Posterior vena cava (tissue), 2 donors: ENCODE measurements around the gene ING2. TPM values are rescaled to one million over a fixed set of nuclear protein-coding genes. Genes with fewer than 3 reads are reported as not detected.
"Not testable (repeated sequence)": the region's sequence is repeated elsewhere in the genome, so short reads cannot be mapped to it uniquely, and the experiment has no call there.

ENCODE experiments used
- DNase-seq: peaks from one replicate; pipeline ENCODE4 v3.0.0-alpha.2; 2020; ENCODE audit warnings: low spot score
- intact Hi-C, 2 donors: fragments of 100-400 bp; cut with DNase I; formaldehyde crosslinking; loops; one replicate each; pipeline versions ENCODE4 v1.14.1 to v1.14.2; 2022 to 2023
- total RNA-seq, 2 donors: library from RNA; stranded (reverse); fragmentation: NEBNext Ultra II Directional; extraction: Animal tissue kit (Norgen Biotek cat#: 25700); gene quantifications; one replicate each; pipeline ENCODE4 v1.2.1, GENCODE V29; 2021
- donor health status: DM: yes; HTN: yes; CAD: no.
- donor health status: DM: yes; HTN: yes; CAD: no.

The ING2 gene
- total RNA-seq, 2 donors from 2014 or later = 9.2 to 11.8 TPM

- intact Hi-C loops = no loop called here
- DNase-seq = no peak
Observed at GRCh38 chr4:183540410-183541009, 35.7 kb downstream of the ING2 start.

- intact Hi-C loops = no loop called here
Observed at GRCh38 chr4:183541010-183541751, 36.3 kb downstream of the ING2 start.

GRCh38 chr4:183541752-183542040, 36.8 kb downstream of the ING2 start:
- intact Hi-C loops = no loop called here
- DNase-seq = no peak

More at GRCh38 chr4:183541010-183541751, 36.3 kb downstream of the ING2 start:
- no peak for DNase-seq

DNA sequence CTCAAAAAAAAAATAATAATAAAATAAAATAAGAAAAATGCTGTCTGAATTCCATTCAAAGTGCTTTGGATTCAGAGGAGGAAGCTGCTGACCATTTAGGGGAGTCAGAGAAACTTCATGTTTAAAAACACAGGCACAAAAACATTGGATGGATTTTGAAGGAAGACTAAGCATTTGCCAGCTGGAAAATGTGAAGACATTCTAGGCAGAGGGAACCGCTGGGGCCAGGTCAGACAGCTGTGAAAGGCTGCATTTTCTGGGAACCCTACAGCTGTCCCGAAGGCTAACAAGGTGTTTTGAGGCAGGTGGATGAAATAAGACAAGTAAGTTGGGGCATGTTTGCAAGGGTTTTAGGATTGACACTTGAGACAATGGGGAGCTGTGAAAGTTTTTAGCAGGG, 38.6 kb downstream of the ING2 start:
- no peak for DNase-seq

GRCh38 chr4:183544109-183544508, 39.3 kb downstream of the ING2 start:
- DNase-seq = no peak
- intact Hi-C loops = no loop called here

More for the DNA sequence above, 38.6 kb downstream of the ING2 start:
- intact Hi-C loops = no loop called here

GRCh38 chr4:183546376-183546775, 41.5 kb downstream of the ING2 start:
- no peak for DNase-seq
- intact Hi-C loops = no loop called here

DNA sequence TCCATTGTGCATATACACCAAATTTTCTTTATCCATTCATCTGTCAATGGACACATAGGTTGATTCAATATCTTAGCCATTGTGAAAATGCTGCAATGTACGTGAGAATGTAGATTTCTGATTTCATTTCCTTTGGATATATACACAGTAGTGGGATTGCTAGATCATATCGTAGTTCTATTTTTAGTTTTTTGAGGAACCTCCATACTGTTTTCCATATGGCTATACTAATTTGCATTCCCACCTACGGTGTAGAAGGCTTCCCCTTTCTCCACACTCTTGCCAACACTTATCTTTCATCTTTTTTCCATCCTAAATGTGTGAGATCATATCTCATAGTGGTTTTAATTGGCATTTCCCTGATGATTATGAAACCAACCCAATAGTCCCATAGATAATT, 43.4 kb downstream of the ING2 start:
- DNase-seq = no peak
- intact Hi-C loops = no loop called here

DNA sequence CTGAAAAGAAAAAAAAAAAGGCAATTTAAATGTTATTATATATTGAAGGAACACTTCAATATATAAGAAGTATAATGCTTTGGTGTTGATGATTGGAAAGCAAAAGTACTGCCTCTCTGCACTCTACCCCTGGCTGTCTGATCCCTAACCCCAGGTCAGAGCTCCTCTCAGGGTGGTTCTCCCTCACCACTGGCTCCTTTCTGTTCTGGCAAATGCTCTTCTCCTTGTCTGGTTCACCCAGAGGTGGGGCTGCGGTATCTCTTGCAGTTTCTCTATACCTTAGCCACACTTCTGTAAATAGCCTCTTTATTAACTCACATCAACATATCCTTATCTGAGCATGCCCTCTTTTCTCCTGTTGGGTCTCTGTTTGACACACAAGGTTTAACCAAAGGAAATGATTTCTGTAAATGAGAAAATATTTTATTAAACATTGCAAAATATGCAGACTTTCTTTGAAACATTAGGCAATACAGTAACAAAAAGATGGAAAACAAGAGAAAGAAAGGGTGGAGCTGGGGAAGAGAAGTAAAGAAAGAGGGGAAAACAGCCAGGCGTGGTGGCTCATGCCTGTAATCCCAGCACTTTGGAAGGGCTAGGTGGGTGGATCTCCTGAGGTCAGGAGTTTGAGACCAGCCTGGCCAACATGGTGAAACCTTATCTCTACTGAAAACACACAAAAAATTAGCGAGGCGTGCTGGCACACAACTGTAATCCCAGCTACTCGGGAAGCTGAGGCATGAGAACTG, 45.7 kb downstream of the ING2 start:
- intact Hi-C loops = no loop called here
- DNase-seq = no peak

GRCh38 chr4:183552274-183553146, 47.7 kb downstream of the ING2 start:
- DNase-seq = no peak
- intact Hi-C loops = no loop called here

DNA sequence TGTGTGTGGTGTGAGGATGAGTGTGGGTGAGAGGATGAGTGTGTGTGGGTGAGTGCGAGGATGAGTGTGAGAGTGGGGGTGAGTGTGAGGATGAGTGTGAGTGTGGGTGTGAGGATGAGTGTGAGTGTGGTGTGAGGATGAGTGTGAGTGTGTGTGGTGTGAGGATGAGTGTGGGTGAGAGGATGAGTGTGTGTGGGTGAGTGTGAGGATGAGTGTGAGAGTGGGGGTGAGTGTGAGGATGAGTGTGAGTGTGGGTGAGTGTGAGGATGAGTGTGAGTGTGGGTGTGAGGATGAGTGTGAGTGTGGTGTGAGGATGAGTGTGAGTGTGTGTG, 48.3 kb downstream of the ING2 start:
- intact Hi-C loops, DNase-seq: not testable (repeated sequence)

GRCh38 chr4:183553601-183554345, 48.9 kb downstream of the ING2 start:
- intact Hi-C loops = no loop called here
- no peak for DNase-seq

DNA sequence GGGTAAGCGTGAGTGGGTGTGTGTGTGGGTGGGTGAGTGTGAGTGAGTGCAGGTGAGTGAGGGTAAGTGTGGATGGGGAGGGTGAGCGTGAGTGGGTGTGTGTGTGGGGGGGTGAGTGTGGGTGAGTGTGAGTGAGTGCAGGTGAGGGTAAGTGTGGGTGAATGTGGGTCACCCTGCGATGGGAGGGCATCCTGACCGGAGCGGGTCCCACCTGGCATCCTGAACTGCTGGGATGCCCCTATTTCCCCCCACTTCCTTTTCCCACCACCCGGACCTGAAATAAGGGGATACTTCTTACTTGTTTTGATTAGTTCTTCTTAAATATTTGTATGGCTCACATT, 49.5 kb downstream of the ING2 start:
- no peak for DNase-seq
- intact Hi-C loops = no loop called here

GRCh38 chr4:183554878-183555585, 50.2 kb downstream of the ING2 start:
- intact Hi-C loops = no loop called here
- DNase-seq = no peak

DNA sequence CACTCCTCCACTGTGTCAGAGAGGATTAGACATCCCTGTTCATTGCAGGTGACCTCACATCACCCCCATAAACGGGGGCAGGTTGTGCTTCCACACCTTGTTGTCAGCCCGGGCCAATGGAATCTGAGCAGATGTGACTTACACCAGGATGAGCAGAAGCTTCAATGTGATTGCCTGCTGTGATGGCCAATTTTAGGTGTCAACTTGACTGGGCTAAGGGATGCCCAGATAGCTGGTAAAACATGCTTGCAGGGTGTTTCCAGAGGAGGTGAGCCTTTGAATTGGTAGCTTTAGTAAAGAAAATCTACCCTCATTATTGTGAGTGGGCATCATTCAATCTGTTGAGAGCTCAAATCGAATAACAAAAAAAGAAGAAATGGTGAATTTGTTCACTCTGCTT, 52.1 kb downstream of the ING2 start:
- intact Hi-C loops = no loop called here
- DNase-seq = no peak

GRCh38 chr4:183557611-183558010, 52.8 kb downstream of the ING2 start:
- intact Hi-C loops = no loop called here

DNA sequence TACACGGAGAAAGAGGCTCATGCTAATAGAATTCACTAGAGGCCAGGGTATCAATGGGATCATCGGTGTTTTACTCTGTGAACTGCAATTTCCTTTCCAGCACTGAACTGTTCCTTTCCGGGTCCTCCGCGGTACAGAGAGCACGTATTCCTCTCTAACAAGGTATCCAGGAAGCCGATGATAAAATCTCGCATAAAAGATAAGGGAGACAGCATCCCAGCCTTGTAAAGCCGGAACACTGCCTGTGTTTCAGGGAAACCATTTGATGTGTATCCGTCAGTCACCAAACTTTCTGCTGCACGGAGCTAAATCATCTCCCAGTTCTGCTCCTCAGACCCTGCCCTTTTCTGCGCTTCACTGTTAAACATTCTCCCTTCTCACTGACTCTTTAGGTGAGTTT, 54.0 kb downstream of the ING2 start:
- intact Hi-C loops = no loop called here

More at GRCh38 chr4:183557611-183558010, 52.8 kb downstream of the ING2 start:
- DNase-seq = no peak

DNA sequence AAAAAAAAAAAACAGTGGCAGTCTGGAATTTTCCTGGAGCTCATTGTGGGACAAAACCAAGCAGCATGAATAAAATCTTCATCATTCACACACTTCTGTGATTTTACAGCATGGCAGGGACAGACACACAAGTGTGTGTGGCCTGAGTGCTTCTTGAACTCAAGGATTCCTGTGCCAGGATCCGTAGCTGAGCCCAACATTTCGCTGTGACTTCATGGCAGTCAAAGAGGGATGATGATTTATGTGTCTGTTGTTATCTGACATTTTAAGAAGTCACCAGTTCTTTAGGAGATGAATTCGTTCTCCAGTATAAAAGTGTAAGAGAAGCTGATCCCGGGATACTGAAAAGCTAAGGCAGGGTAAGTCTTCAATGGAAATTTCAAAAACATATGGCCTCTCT, 57.0 kb downstream of the ING2 start:
- intact Hi-C loops = no loop called here
- no peak for DNase-seq

More for the DNA sequence above, 54.0 kb downstream of the ING2 start:
- no peak for DNase-seq
